GM12892 (cell line): ENCODE results near the gene DOK7.

ENCODE experiments used
- DNase-seq: peaks from one replicate; pipeline ENCODE4 v3.0.0; 2011; ENCODE audit not compliant: insufficient read length
- FAIRE-seq: peaks from 2 replicates; lab custom pipeline; 2011; peaks lifted over from hg19 to GRCh38; lab: Jason Lieb, UNC
- POLR2A ChIP-seq: IDR thresholded peaks from 2 replicates; pipeline ENCODE4 v1.6.1; 2011; ENCODE audit warnings: low read depth, low read length, control low read depth
- POLR2AphosphoS5 ChIP-seq: IDR thresholded peaks from 2 replicates; pipeline ENCODE4 v1.6.1; 2011; ENCODE audit warnings: low read depth, low read length, control low read depth
- TAF1 ChIP-seq: IDR thresholded peaks from 2 replicates; pipeline ENCODE4 v1.6.1; 2011; ENCODE audit warnings: low read depth, mild to moderate bottlenecking, control low read depth, low read length, borderline replicate concordance

The DOK7 gene

GRCh38 chr4:3420606-3420955 lies 42.5 kb upstream of the DOK7 start:
- TF ChIP-seq POLR2A = no peak
- DNase-seq (no peak), FAIRE-seq (no peak)

GRCh38 chr4:3420956-3421355 lies 42.1 kb upstream of the DOK7 start:
- DNase-seq = no peak
- TF ChIP-seq POLR2AphosphoS5 (no peak), TAF1 (no peak), POLR2A (no peak)

GRCh38 chr4:3421470-3421869 lies 41.6 kb upstream of the DOK7 start:
- FAIRE-seq = no peak
- DNase-seq = no peak
- TF ChIP-seq TAF1 (no peak), POLR2A (no peak), POLR2AphosphoS5 (no peak)

More at GRCh38 chr4:3420956-3421355, 42.1 kb upstream of the DOK7 start:
- no peak for FAIRE-seq

GRCh38 chr4:3422241-3422801 lies 40.8 kb upstream of the DOK7 start:
- TF ChIP-seq POLR2AphosphoS5 (no peak), TAF1 (no peak), POLR2A (no peak)
- DNase-seq (no peak), FAIRE-seq (no peak)

- DNase-seq (no peak), FAIRE-seq (no peak)
- TF ChIP-seq TAF1 (no peak), POLR2A (no peak), POLR2AphosphoS5 (no peak)
Observed at GRCh38 chr4:3422808-3423297, 40.3 kb upstream of the DOK7 start.

- DNase-seq (no peak), FAIRE-seq (no peak)
Observed at GRCh38 chr4:3423406-3423805, 39.7 kb upstream of the DOK7 start.

GRCh38 chr4:3423952-3424351 lies 39.2 kb upstream of the DOK7 start:
- FAIRE-seq (no peak), DNase-seq (no peak)
- TF ChIP-seq POLR2AphosphoS5 = no peak
- no peak for TF ChIP-seq TAF1
- no peak for TF ChIP-seq POLR2A

More at GRCh38 chr4:3423406-3423805, 39.7 kb upstream of the DOK7 start:
- TF ChIP-seq POLR2AphosphoS5 = no peak
- no peak for TF ChIP-seq TAF1
- TF ChIP-seq POLR2A = no peak

GRCh38 chr4:3424522-3425095 lies 38.5 kb upstream of the DOK7 start:
- TF ChIP-seq POLR2AphosphoS5 (no peak), TAF1 (no peak), POLR2A (no peak)
- DNase-seq (no peak), FAIRE-seq (no peak)

GRCh38 chr4:3426465-3427133 lies 36.5 kb upstream of the DOK7 start:
- TF ChIP-seq POLR2A (no peak), POLR2AphosphoS5 (no peak), TAF1 (no peak)
- DNase-seq (no peak), FAIRE-seq (no peak)

GRCh38 chr4:3427134-3427476 lies 36.0 kb upstream of the DOK7 start:
- TF ChIP-seq POLR2AphosphoS5 = no peak
- no peak for TF ChIP-seq POLR2A
- no peak for TF ChIP-seq TAF1

GRCh38 chr4:3427706-3428446 lies 35.2 kb upstream of the DOK7 start:
- FAIRE-seq (no peak), DNase-seq (no peak)
- TF ChIP-seq POLR2A (no peak), POLR2AphosphoS5 (no peak), TAF1 (no peak)

More at GRCh38 chr4:3427134-3427476, 36.0 kb upstream of the DOK7 start:
- no peak for DNase-seq
- FAIRE-seq = no peak

- TF ChIP-seq POLR2A = no peak
- no peak for TF ChIP-seq POLR2AphosphoS5
- TF ChIP-seq TAF1 = no peak
- DNase-seq (no peak), FAIRE-seq (no peak)
Observed at GRCh38 chr4:3429651-3430050, 33.5 kb upstream of the DOK7 start.

- TF ChIP-seq TAF1 (no peak), POLR2A (no peak), POLR2AphosphoS5 (no peak)
- FAIRE-seq (no peak), DNase-seq (no peak)
Observed at GRCh38 chr4:3430524-3430923, 32.6 kb upstream of the DOK7 start.
